ENCODE results near the gene CGB1. TPM values are rescaled to one million over a fixed set of nuclear protein-coding genes. Genes with fewer than 3 reads are reported as not detected.
"Not testable (repeated sequence)": the region's sequence is repeated elsewhere in the genome, so short reads cannot be mapped to it uniquely, and the experiment has no call there.

The CGB1 gene
- total RNA-seq, 2 experiments from 2014 or later = not detected

DNA sequence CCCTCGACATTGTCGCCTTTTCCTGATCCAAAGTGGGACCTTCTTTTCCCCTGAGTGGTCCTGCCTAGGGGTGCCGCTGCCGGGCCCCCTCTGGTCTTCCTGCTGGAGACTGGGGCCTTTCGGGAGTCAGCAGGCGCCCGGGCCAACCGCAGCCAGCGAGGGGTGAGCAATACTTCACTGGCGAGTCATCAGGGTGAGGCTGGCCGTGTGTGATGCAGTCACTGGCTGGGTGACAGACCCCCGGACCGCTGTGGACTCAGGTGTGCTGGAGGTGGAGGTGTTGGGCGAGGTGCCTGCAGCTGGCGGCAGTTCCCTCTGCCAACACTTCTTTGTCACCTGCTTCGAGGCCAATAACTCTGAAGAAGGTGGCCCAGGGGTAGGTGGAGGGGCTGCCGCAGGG, 5.5 kb upstream of the CGB1 start:
- POLR2A ChIA-PET = no interaction called here
- H3K27ac Mint-ChIP-seq = no peak overlapping the region

DNA sequence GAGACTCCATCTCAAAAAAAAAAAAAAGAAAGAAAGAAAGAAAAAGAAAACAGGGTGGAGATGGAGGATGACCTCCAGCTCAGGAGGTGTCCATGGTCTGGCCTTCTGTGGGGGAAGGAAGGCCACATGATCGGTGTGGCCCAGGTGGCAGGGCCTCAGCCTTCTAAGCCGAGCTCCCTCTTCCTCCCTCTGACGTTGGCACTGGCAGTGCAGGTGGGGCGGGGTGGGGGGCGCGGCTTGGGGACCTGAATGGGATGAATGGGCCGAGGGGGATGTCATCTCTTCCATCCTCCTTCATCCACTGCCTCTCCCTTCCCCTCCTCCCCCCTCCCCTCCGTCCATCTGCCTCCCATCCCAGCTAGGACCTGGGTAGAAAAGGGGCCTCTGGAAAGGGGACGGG, 3.0 kb upstream of the CGB1 start:
- H3K4me3 ChIP-seq (ENCODE audit: low read length); H3K4me1 ChIP-seq (ENCODE audit: insufficient read depth, low read length); H3K27me3 ChIP-seq (ENCODE audit: control insufficient read depth in 1 of 2, insufficient read depth in 2 of 2, low read length in 2 of 2); H3K27me3 Mint-ChIP-seq; POLR2A ChIA-PET; H3K4me1 Mint-ChIP-seq (ENCODE audit: low read depth); H3K36me3 ChIP-seq (ENCODE audit: insufficient read depth, low read length); H3K9me3 Mint-ChIP-seq; H3K4me3 Mint-ChIP-seq; H3K36me3 Mint-ChIP-seq (ENCODE audit: low read depth); H3K27ac Mint-ChIP-seq; intact Hi-C loops (cut with DNase I, micrococcal nuclease); H3K27ac ChIP-seq (ENCODE audit: low read depth in 1 of 2, low read length in 2 of 2); DNase-seq; ATAC-seq (ENCODE audit: poor library complexity); H3K9me3 ChIP-seq (ENCODE audit: control insufficient read depth in 1 of 2, insufficient read depth in 1 of 2, low read length in 2 of 2); CTCF ChIA-PET: not testable (repeated sequence)

More for the DNA sequence above, 5.5 kb upstream of the CGB1 start:
- H3K27me3 ChIP-seq (ENCODE audit: control insufficient read depth in 1 of 2, insufficient read depth in 2 of 2, low read length in 2 of 2) = no peaks in the 10 kb centered on the region
- Mint-ChIP-seq H3K27me3 (no peaks in the 10 kb centered on the region), H3K36me3 (ENCODE audit: low read depth) (no peaks in the 10 kb centered on the region), H3K4me3 (no peak overlapping the region), H3K9me3 (no peaks in the 10 kb centered on the region), H3K4me1 (ENCODE audit: low read depth) (no peaks in the 10 kb centered on the region)
- no peaks in the 10 kb centered on the region for H3K9me3 ChIP-seq (ENCODE audit: control insufficient read depth in 1 of 2, insufficient read depth in 1 of 2, low read length in 2 of 2)
- H3K4me1 ChIP-seq (ENCODE audit: insufficient read depth, low read length) = no peaks in the 10 kb centered on the region
- H3K36me3 ChIP-seq (ENCODE audit: insufficient read depth, low read length) = no peaks in the 10 kb centered on the region
- ATAC-seq (ENCODE audit: poor library complexity) (no peak), DNase-seq (no peak)
- TF ChIP-seq, protein P1, sequence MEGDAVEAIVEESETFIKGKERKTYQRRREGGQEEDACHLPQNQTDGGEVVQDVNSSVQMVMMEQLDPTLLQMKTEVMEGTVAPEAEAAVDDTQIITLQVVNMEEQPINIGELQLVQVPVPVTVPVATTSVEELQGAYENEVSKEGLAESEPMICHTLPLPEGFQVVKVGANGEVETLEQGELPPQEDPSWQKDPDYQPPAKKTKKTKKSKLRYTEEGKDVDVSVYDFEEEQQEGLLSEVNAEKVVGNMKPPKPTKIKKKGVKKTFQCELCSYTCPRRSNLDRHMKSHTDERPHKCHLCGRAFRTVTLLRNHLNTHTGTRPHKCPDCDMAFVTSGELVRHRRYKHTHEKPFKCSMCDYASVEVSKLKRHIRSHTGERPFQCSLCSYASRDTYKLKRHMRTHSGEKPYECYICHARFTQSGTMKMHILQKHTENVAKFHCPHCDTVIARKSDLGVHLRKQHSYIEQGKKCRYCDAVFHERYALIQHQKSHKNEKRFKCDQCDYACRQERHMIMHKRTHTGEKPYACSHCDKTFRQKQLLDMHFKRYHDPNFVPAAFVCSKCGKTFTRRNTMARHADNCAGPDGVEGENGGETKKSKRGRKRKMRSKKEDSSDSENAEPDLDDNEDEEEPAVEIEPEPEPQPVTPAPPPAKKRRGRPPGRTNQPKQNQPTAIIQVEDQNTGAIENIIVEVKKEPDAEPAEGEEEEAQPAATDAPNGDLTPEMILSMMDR (IDR thresholded peaks at IDR 0.05) = no peak
- no peak overlapping the region for H3K27ac ChIP-seq (ENCODE audit: low read depth in 1 of 2, low read length in 2 of 2)
- intact Hi-C loops (cut with DNase I, micrococcal nuclease) = no loop called here
- H3K4me3 ChIP-seq (ENCODE audit: low read length) = no peak overlapping the region
- CTCF ChIA-PET = no interaction called here

DNA sequence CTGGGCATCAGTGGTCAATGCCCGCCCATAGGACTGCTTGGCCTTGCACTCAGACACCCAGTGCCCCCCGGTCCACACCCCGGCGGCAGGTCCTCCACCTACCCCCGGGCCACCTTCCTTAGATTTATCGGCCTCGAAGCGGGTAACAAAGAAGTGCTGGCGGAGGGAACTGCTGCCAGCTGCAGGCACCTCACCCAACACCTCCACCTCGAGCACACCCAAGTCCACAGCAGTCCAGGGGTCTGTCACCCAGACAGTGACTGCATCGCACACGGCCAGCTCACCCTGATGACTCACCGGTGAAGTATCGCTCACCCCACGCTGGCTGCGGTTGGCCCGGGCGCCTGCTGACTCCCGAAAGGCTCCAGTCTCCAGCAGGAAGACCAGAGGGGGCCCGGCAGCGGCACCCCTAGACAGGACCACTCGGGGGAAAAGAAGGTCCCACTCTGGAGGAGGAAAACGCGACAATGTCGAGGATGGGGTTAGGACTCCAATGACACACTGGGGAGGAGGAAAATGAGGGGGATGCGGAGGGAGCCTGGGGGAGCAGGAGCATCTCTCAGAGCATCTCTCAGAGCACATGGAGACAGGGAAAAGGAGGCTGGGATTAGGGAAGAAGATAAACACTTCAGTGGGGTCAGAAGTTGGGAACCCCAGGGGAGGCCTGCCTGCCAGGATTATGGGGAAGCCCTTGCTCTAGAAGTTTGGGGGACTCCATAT, 2.0 kb upstream of the CGB1 start:
- ATAC-seq (ENCODE audit: poor library complexity); H3K9me3 ChIP-seq (ENCODE audit: control insufficient read depth in 1 of 2, insufficient read depth in 1 of 2, low read length in 2 of 2); CTCF ChIA-PET; H3K4me3 ChIP-seq (ENCODE audit: low read length); H3K27ac Mint-ChIP-seq; intact Hi-C loops (cut with DNase I, micrococcal nuclease); H3K9me3 Mint-ChIP-seq; H3K27ac ChIP-seq (ENCODE audit: low read depth in 1 of 2, low read length in 2 of 2); H3K4me1 Mint-ChIP-seq (ENCODE audit: low read depth); H3K27me3 Mint-ChIP-seq; H3K4me1 ChIP-seq (ENCODE audit: insufficient read depth, low read length); DNase-seq; POLR2A ChIA-PET; H3K27me3 ChIP-seq (ENCODE audit: control insufficient read depth in 1 of 2, insufficient read depth in 2 of 2, low read length in 2 of 2); H3K4me3 Mint-ChIP-seq; H3K36me3 ChIP-seq (ENCODE audit: insufficient read depth, low read length); H3K36me3 Mint-ChIP-seq (ENCODE audit: low read depth): not testable (repeated sequence)

DNA sequence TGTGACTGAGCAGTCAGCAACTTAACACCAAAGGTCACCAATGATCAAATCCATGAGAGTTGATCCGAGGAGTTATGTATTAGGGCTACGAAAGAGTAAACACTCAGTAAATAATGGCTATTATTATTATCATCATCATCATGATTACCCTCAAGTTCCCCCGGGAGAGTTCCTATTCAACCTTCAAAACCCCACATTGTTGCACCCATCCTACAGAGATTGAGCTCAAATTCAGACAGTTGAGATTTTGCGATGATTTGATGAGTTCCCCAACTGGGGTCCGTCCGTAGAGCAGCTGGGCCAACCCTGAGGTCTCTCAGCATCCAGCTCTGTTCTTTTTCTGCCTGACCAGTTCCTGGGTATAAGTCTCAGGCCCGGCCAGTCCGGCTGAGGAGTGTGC, 1.4 kb upstream of the CGB1 start:
- H3K36me3 Mint-ChIP-seq (ENCODE audit: low read depth); H3K4me3 Mint-ChIP-seq; H3K4me3 ChIP-seq (ENCODE audit: low read length); H3K36me3 ChIP-seq (ENCODE audit: insufficient read depth, low read length); H3K27me3 Mint-ChIP-seq; H3K9me3 Mint-ChIP-seq; POLR2A ChIA-PET; H3K9me3 ChIP-seq (ENCODE audit: control insufficient read depth in 1 of 2, insufficient read depth in 1 of 2, low read length in 2 of 2); CTCF ChIA-PET; DNase-seq; intact Hi-C loops (cut with DNase I, micrococcal nuclease); H3K27me3 ChIP-seq (ENCODE audit: control insufficient read depth in 1 of 2, insufficient read depth in 2 of 2, low read length in 2 of 2); ATAC-seq (ENCODE audit: poor library complexity); H3K4me1 Mint-ChIP-seq (ENCODE audit: low read depth); H3K27ac ChIP-seq (ENCODE audit: low read depth in 1 of 2, low read length in 2 of 2); H3K4me1 ChIP-seq (ENCODE audit: insufficient read depth, low read length); H3K27ac Mint-ChIP-seq: not testable (repeated sequence)

DNA sequence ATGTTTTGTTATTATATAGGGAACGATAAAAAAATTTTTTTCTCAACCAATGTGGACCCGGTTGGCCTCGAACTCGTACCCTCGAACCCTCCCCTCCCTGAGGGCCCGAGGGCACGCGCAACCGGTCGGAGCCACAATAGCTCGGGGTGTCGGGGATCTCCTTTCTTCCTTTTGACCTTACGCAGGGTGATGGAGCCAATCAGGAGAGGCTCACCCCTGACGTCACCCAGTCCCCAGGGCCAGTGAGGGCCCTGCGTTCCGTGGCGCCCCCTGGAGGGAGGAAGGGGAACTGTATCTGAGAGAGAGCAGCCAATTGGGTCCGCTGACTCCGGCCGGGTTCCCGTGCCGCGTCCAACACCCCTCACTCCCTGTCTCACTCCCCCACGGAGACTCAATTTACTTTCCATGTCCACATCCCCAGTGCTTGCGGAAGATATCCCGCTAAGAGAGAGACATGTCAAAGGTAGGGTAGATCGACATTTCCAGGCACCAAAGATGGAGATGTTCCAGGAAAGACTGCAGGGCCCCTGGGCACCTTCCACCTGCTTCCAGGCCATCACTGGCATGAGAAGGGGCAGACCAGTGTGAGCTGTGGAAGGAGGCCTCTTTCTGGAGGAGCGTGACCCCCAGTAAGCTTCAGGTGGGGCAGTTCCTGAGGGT, 4.9 kb downstream of the CGB1 start, which contains the start of gene CGB2:
Gene CGB2 (plus strand): TSS at position 249 of the 660 bp plus-strand sequence. CDS start 206 bp downstream, at position 455.
- peak within 1 kb of the TSS; percentile 86 for H3K27ac Mint-ChIP-seq
- H3K4me3 Mint-ChIP-seq = peak within 1 kb of the TSS; percentile 64
- H3K27me3 Mint-ChIP-seq; H3K4me1 Mint-ChIP-seq (ENCODE audit: low read depth); H3K4me1 ChIP-seq (ENCODE audit: insufficient read depth, low read length); CTCF ChIA-PET; H3K4me3 ChIP-seq (ENCODE audit: low read length); H3K36me3 Mint-ChIP-seq (ENCODE audit: low read depth); H3K9me3 Mint-ChIP-seq; H3K36me3 ChIP-seq (ENCODE audit: insufficient read depth, low read length); intact Hi-C loops (cut with DNase I, micrococcal nuclease); H3K27ac ChIP-seq (ENCODE audit: low read depth in 1 of 2, low read length in 2 of 2); H3K27me3 ChIP-seq (ENCODE audit: control insufficient read depth in 1 of 2, insufficient read depth in 2 of 2, low read length in 2 of 2); H3K9me3 ChIP-seq (ENCODE audit: control insufficient read depth in 1 of 2, insufficient read depth in 1 of 2, low read length in 2 of 2); POLR2A ChIA-PET: not testable (repeated sequence)
- DNase-seq = peak in 10 of 14 experiments; percentile 14 to 76 (median 42)
- ATAC-seq (ENCODE audit: poor library complexity) = peak; percentile 80

DNA sequence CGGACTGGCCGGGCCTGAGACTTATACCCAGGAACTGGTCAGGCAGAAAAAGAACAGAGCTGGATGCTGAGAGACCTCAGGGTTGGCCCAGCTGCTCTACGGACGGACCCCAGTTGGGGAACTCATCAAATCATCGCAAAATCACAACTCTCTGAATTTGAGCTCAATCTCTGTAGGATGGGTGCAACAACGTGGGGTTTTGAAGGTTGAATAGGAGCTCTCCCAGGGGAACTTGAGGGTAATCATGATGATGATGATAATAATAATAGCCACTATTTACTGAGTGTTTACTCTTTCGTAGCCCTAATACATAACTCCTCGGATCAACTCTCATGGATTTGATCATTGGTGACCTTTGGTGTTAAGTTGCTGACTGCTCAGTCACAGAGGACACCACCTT, 6.4 kb downstream of the CGB1 start:
- H3K36me3 Mint-ChIP-seq (ENCODE audit: low read depth); intact Hi-C loops (cut with DNase I, micrococcal nuclease); H3K27me3 ChIP-seq (ENCODE audit: control insufficient read depth in 1 of 2, insufficient read depth in 2 of 2, low read length in 2 of 2); CTCF ChIA-PET; H3K27ac ChIP-seq (ENCODE audit: low read depth in 1 of 2, low read length in 2 of 2); DNase-seq; H3K36me3 ChIP-seq (ENCODE audit: insufficient read depth, low read length); H3K4me1 ChIP-seq (ENCODE audit: insufficient read depth, low read length); H3K4me1 Mint-ChIP-seq (ENCODE audit: low read depth); ATAC-seq (ENCODE audit: poor library complexity); H3K9me3 Mint-ChIP-seq; H3K4me3 ChIP-seq (ENCODE audit: low read length); H3K4me3 Mint-ChIP-seq; H3K9me3 ChIP-seq (ENCODE audit: control insufficient read depth in 1 of 2, insufficient read depth in 1 of 2, low read length in 2 of 2); H3K27me3 Mint-ChIP-seq; H3K27ac Mint-ChIP-seq; POLR2A ChIA-PET: not testable (repeated sequence)
